Left forelimb (tissue), 1 donor: ENCODE data around the gene GNA14.
"Not testable (repeated sequence)": the region's sequence is repeated elsewhere in the genome, so short reads cannot be mapped to it uniquely, and the experiment has no call there.

Experiments used
- DNase-seq: peaks from one replicate; pipeline ENCODE4 v3.0.0-alpha.2; 2018; ENCODE audit warnings: low spot score

The GNA14 gene

GRCh38 chr9:77588271-77588937, 59.7 kb downstream of the GNA14 start:
- no peak for DNase-seq

- no peak for DNase-seq
These were observed 60.3 kb downstream of the GNA14 start for GRCh38 chr9:77587851-77588250.

- no peak for DNase-seq
These were observed 61.1 kb downstream of the GNA14 start for GRCh38 chr9:77587042-77587441.

GRCh38 chr9:77586591-77586990, 61.5 kb downstream of the GNA14 start:
- DNase-seq: no peak

- DNase-seq: no peak
These were observed 62.8 kb downstream of the GNA14 start for GRCh38 chr9:77585335-77585786.

- DNase-seq: not testable (repeated sequence)
These were observed 63.2 kb downstream of the GNA14 start for GRCh38 chr9:77584927-77585326.

- no peak for DNase-seq
These were observed 65.1 kb downstream of the GNA14 start for GRCh38 chr9:77582961-77583576.

GRCh38 chr9:77582525-77582924, 65.6 kb downstream of the GNA14 start:
- no peak for DNase-seq

GRCh38 chr9:77575785-77576184, 72.3 kb downstream of the GNA14 start:
- DNase-seq: no peak

GRCh38 chr9:77569335-77569734, 78.8 kb downstream of the GNA14 start:
- no peak for DNase-seq

- no peak for DNase-seq
These were observed 84.9 kb downstream of the GNA14 start for GRCh38 chr9:77563174-77563573.

- no peak for DNase-seq
These were observed 85.9 kb downstream of the GNA14 start for GRCh38 chr9:77562019-77562748.

GRCh38 chr9:77561331-77562018, 86.6 kb downstream of the GNA14 start:
- DNase-seq: no peak

- DNase-seq: no peak
These were observed 91.7 kb downstream of the GNA14 start for GRCh38 chr9:77556396-77556795.

- DNase-seq: no peak
These were observed 93.5 kb downstream of the GNA14 start for GRCh38 chr9:77554586-77555105.

- DNase-seq: no peak
These were observed 100.9 kb downstream of the GNA14 start for GRCh38 chr9:77547106-77547730.

- DNase-seq: no peak
These were observed 101.7 kb downstream of the GNA14 start for GRCh38 chr9:77546376-77546950.

GRCh38 chr9:77544546-77544945, 103.6 kb downstream of the GNA14 start:
- DNase-seq: no peak

GRCh38 chr9:77543131-77543822, 104.8 kb downstream of the GNA14 start:
- no peak for DNase-seq

GRCh38 chr9:77541600-77541999, 106.5 kb downstream of the GNA14 start:
- no peak for DNase-seq

- no peak for DNase-seq
These were observed 107.1 kb downstream of the GNA14 start for GRCh38 chr9:77541055-77541454.
